Immature natural killer cell (primary cell): ENCODE data around the gene CHKB. TPM values are rescaled to one million over a fixed set of nuclear protein-coding genes. Genes with fewer than 3 reads are reported as not detected.

Source experiments
- polyA plus RNA-seq, 3 donors: library from polyadenylated mRNA; unstranded; fragments of 300-500 nt; fragmentation: Illumina TruSeq; gene quantifications; one replicate each; pipeline ENCODE4 v1.2.3, GENCODE V29; 2021

Gene CHKB
- polyA plus RNA-seq, 3 donors from 2014 or later = 44.0 to 51.3 (median 49.4) TPM

Other genes starting within 250 kb of the CHKB start
- gene PPP6R2, start 239.5 kb downstream of the CHKB start, polyA plus RNA-seq = 10 to 100 TPM; 13.5 to 43.5 (median 19.6) TPM
- 10 to 100 TPM; 12.1 to 42.8 (median 14.2) TPM for gene SBF1, start 107.8 kb downstream of the CHKB start, polyA plus RNA-seq
- under 1 TPM in 1 of 3 donors, not detected in 2; 0.38 TPM for gene ADM2, start 101.3 kb downstream of the CHKB start, polyA plus RNA-seq
- gene MIOX, start 96.0 kb downstream of the CHKB start, polyA plus RNA-seq = not detected
- gene LMF2, start 75.1 kb downstream of the CHKB start, polyA plus RNA-seq = 10 to 100 TPM; 16.3 to 40.4 (median 20.1) TPM
- 10 to 100 TPM; 41.8 to 46.7 (median 46.5) TPM for gene NCAPH2, start 74.6 kb downstream of the CHKB start, polyA plus RNA-seq
- 10 to 100 TPM in 1 of 3 donors, 1 to 10 TPM in 2; 8.3 to 14.8 (median 9.9) TPM for gene SCO2, start 57.3 kb downstream of the CHKB start, polyA plus RNA-seq
- gene TYMP, start 52.8 kb downstream of the CHKB start, polyA plus RNA-seq = 10 to 100 TPM; 21.2 to 31.2 (median 25.5) TPM
- 1 to 10 TPM; 2.4 to 8.1 (median 4.5) TPM for gene KLHDC7B, start 37.0 kb downstream of the CHKB start, polyA plus RNA-seq
- not detected for gene SYCE3, start 19.9 kb downstream of the CHKB start, polyA plus RNA-seq
- gene CPT1B, start 4.4 kb downstream of the CHKB start, polyA plus RNA-seq = 1 to 10 TPM in 1 of 3 donors, under 1 TPM in 1, not detected in 1; 0.09 to 2.9 TPM
- not detected for gene MAPK8IP2, start 17.9 kb upstream of the CHKB start, polyA plus RNA-seq
- gene ARSA, start 45.3 kb upstream of the CHKB start, polyA plus RNA-seq = 10 to 100 TPM in 1 of 3 donors, 1 to 10 TPM in 2; 3.8 to 11.2 (median 7.7) TPM
- gene SHANK3, start 90.0 kb upstream of the CHKB start, polyA plus RNA-seq = not detected
- not detected for gene ACR, start 155.4 kb upstream of the CHKB start, polyA plus RNA-seq
- 10 to 100 TPM; 20.9 to 34.1 (median 29.6) TPM for gene RABL2B, start 200.8 kb upstream of the CHKB start, polyA plus RNA-seq